HepG2 (cell line): ENCODE results near the gene UBASH3A. TPM values are rescaled to one million over a fixed set of nuclear protein-coding genes. Genes with fewer than 3 reads are reported as not detected.

Experiments used
- ATAC-seq: fragments of 200-7000 bp; cut with Tn5 transposase; 3 replicates; pipeline ENCODE4 v1.9.1; 2020; ENCODE audit warnings: mild to moderate bottlenecking, moderate library complexity
- BruUV-seq: library from RNA; stranded (reverse); fragments of 400-500 nt; replicated peaks from 2 replicates; lab custom pipeline; 2021; lab: Mats Ljungman, UMichigan
- CTCF ChIA-PET: fragments of 300-600 bp; formaldehyde crosslinking; extraction: SDS; loops from one replicate; lab custom pipeline; 2021; ENCODE audit warnings: low total read pairs, inconsistent platforms, low intra/inter-chr PET ratio; lab: Yijun Ruan, JAX
- POLR2A ChIA-PET: fragments of 350-600 bp; sonication (Branson Sonifier 250); formaldehyde crosslinking; loops from one replicate; lab custom pipeline; 2020; ENCODE audit warnings: antibody characterized with exemption, inconsistent platforms; lab: Yijun Ruan, JAX
- DNase-seq: peaks from one replicate; pipeline ENCODE4 v3.0.0-alpha.2; 2015; ENCODE audit warnings: low spot score
- FAIRE-seq: peaks from 3 replicates; lab custom pipeline; 2011; peaks lifted over from hg19 to GRCh38; lab: Jason Lieb, UNC
- H2AFZ ChIP-seq: one replicate; pipeline ENCODE4 v1.6.1; 2011; ENCODE audit warnings: low read length, inconsistent platforms
- H3K27ac ChIP-seq: fragments of 300-600 bp; 3 replicates; pipeline ENCODE4 v1.8.0; 2011; ENCODE audit warnings: mixed run types, mild to moderate bottlenecking, mixed read lengths, low read length, inconsistent platforms; ENCODE audit not compliant: insufficient read depth; ENCODE audit errors: extremely low read length
- H3K27me3 ChIP-seq, 2 experiments: fragments of 200-600 bp in 1 of 2; 2 replicates in 1 of 2; 3 replicates in 1 of 2; pipeline versions ENCODE4 v1.6.0 to v1.8.0; 2011; ENCODE audit warnings: low read length in 2 of 2, mild to moderate bottlenecking in 2 of 2, moderate library complexity in 2 of 2, inconsistent platforms in 1 of 2; ENCODE audit not compliant: insufficient read depth in 2 of 2, control insufficient read depth in 1 of 2
- H3K36me3 ChIP-seq, 2 experiments: fragments of 200-600 bp in 1 of 2; replicated peaks in 1 of 2; 2 replicates in 1 of 2; 3 replicates in 1 of 2; pipeline versions ENCODE4 v1.5.1 to v1.8.0; 2011; ENCODE audit warnings: low read length in 2 of 2, inconsistent platforms in 1 of 2; ENCODE audit not compliant: insufficient read depth in 2 of 2, control insufficient read depth in 1 of 2
- H3K4me1 ChIP-seq: 2 replicates; pipeline ENCODE4 v1.5.1; 2012; ENCODE audit warnings: low read length, inconsistent platforms; ENCODE audit not compliant: insufficient read depth
- H3K4me2 ChIP-seq: 2 replicates; pipeline ENCODE4 v1.6.0; 2011; ENCODE audit warnings: low read depth, low read length, inconsistent platforms
- H3K4me3 ChIP-seq, 3 experiments: fragments of 200-600 bp in 1 of 3; sonication (generic), shearing (Covaris generic) in 1 of 3; replicated peaks in 1 of 3; 2 replicates each; pipeline ENCODE4 v1.5.1; 2011 to 2016; ENCODE audit warnings: low read length in 3 of 3, inconsistent platforms in 2 of 3, low read depth in 2 of 3, mild to moderate bottlenecking in 2 of 3, control low read depth in 1 of 3, mixed read lengths in 1 of 3; ENCODE audit not compliant: insufficient read depth in 1 of 3
- H3K79me2 ChIP-seq: one replicate; pipeline ENCODE4 v1.6.1; 2011; ENCODE audit warnings: low read length, inconsistent platforms; ENCODE audit not compliant: insufficient read depth
- H3K9ac ChIP-seq: 2 replicates; pipeline ENCODE4 v1.6.0; 2011; ENCODE audit warnings: mild to moderate bottlenecking, low read depth, low read length, inconsistent platforms; ENCODE audit not compliant: insufficient read depth
- H3K9me3 ChIP-seq: 2 replicates; pipeline ENCODE4 v1.5.1; 2012; ENCODE audit warnings: mild to moderate bottlenecking, low read length
- H4K20me1 ChIP-seq: 2 replicates; pipeline ENCODE4 v1.6.0; 2011; ENCODE audit warnings: inconsistent platforms, mild to moderate bottlenecking, low read length, moderate library complexity; ENCODE audit not compliant: insufficient read depth
- CHCHD3 ChIP-seq: sonication (generic); formaldehyde crosslinking; IDR thresholded peaks from 2 replicates; pipeline ENCODE4 v1.8.0; 2022; ENCODE audit warnings: mild to moderate bottlenecking, missing genetic modification reagents, moderate library complexity
- FOXA1 ChIP-seq, 2 experiments: fragments of 450-650 bp in 1 of 2; sonication (generic) in 1 of 2; formaldehyde crosslinking in 1 of 2; IDR thresholded peaks; 2 replicates each; pipeline versions ENCODE4 v1.4.0 to v1.6.1; 2016 to 2020; ENCODE audit warnings: missing genetic modification reagents in 1 of 2
- REXO4 ChIP-seq: sonication (generic); formaldehyde crosslinking; IDR thresholded peaks from 2 replicates; pipeline ENCODE4 v1.8.0; 2022; ENCODE audit warnings: missing genetic modification reagents, mild to moderate bottlenecking, borderline replicate concordance
- SYNCRIP ChIP-seq: fragments of 200-400 bp; formaldehyde crosslinking; IDR thresholded peaks from 2 replicates; pipeline ENCODE4 v1.6.1; 2018; ENCODE audit warnings: mild to moderate bottlenecking, low read depth, low read length; ENCODE audit not compliant: insufficient read depth
- YY1 ChIP-seq: IDR thresholded peaks from 2 replicates; pipeline ENCODE4 v1.6.1; 2011; ENCODE audit warnings: low read length, low read depth, moderate library complexity, mild to moderate bottlenecking; ENCODE audit not compliant: insufficient read depth, insufficient replicate concordance
- WGBS: methylation state at CpG from one replicate; pipeline ENCODE4 v1.1.6; 2017; ENCODE audit warnings: low lambda C conversion rate; 5-methylcytosine and 5-hydroxymethylcytosine counted together
- in situ Hi-C: cut with HindIII; loops from 2 replicates; pipeline ENCODE4 v1.10.0; 2017; ENCODE audit warnings: low pct_unique_long_range_greater_than_20kb; ENCODE audit not compliant: extremely low pct_ligation_motif_present
- intact Hi-C: fragments of 100-400 bp; cut with micrococcal nuclease; formaldehyde crosslinking; loops from one replicate; pipeline ENCODE4 v1.10.0; 2022; ENCODE audit not compliant: unreplicated experiment
- polyA plus RNA-seq, 8 experiments: library from polyadenylated mRNA; depleted of rRNA in 3 of 8; stranded (reverse) in 7 of 8; unstranded in 1 of 8; fragments of >200 nt; fragmentation: Illumina TruSeq in 4 of 8; extraction: Trizol in 4 of 8; gene quantifications; 2 replicates each; pipeline versions ENCODE4 v1.2.1 to v1.2.3, GENCODE V29; 2011 to 2016; ENCODE audit warnings: low read depth in 4 of 8, missing spikeins in 1 of 8, mixed read lengths in 1 of 8; ENCODE audit not compliant: insufficient read depth in 1 of 8
- total RNA-seq, 5 experiments: library from RNA; depleted of rRNA; stranded (reverse); fragments of >200 nt; fragmentation: Illumina TruSeq; extraction: Trizol; gene quantifications; 2 replicates each; pipeline ENCODE4 v1.2.3, GENCODE V29; 2016; ENCODE audit warnings: low read depth in 1 of 5

Gene UBASH3A
- total and polyA plus RNA-seq, 2 of the 13 experiments (the other 11 are each of a cell fraction or from before 2014, with no cell fraction given), result not detected

- H3K4me1 ChIP-seq, result peaks cover 62% of the 10 kb centered on the region
- TF ChIP-seq YY1 (no peak), SYNCRIP (no peak), FOXA1 (IDR thresholded peaks at IDR 0.05) (no peak), FOXA1 (CRISPR knock-in tag; IDR thresholded peaks at IDR 0.05) (0 out of 2 replicates have a peak, but pooled peaks have one; percentile 7)
- H3K27me3 ChIP-seq, result no peaks in the 10 kb centered on the region
- H3K79me2 ChIP-seq, result no peaks in the 10 kb centered on the region
- ChIA-PET POLR2A (interaction anchor here (0.9 kb wide), 1 partner anchor 27 kb away, joined by 3 read pairs; no protein-coding TSS in a partner anchor), CTCF (no interaction called here)
- H3K36me3 ChIP-seq, result no peaks in the 10 kb centered on the region
- H3K27ac ChIP-seq, result no peak overlapping the region
- BruUV-seq, result no TSS peak
- intact Hi-C loops (no loop called here), in situ Hi-C loops (loop anchor here (5.0 kb wide), 1 partner anchor 63 kb away; no protein-coding TSS in a partner anchor)
- 88% methylated on average over 8 of the region's 8 CpGs for WGBS
- ATAC-seq (no peak), DNase-seq (no peak), FAIRE-seq (no peak)
- H3K4me2 ChIP-seq, result peak overlapping the region; percentile 11; the same call in 1 of the 2 replicates
- no peak overlapping the region for H3K9ac ChIP-seq
- H3K9me3 ChIP-seq, result no peaks in the 10 kb centered on the region
- H4K20me1 ChIP-seq, result no peaks in the 10 kb centered on the region
- H2AFZ ChIP-seq, result no peak overlapping the region
- no peak overlapping the region for H3K4me3 ChIP-seq
These were observed 19.4 kb upstream of the UBASH3A start for GRCh38 chr21:42384156-42384945.

DNA sequence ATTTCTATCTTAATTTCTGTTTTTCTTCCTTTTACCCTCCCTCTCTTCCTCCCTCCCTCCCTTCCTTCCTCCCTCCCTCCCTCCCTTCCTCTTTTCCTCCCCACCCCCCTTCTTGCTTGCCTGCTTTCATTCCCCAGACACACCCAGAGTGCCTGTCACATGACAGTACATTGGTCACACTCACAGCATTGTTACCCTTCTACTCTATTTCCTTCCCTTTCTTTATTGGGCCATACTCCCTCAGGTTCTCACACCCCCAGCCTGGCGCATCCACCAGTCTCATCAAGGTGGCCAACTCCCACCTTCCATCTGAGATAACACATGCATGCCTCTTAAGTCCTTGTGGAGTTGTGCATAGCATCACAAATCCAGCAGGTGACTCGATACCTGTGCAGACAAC lies 18.7 kb upstream of the UBASH3A start:
- DNase-seq (no peak), ATAC-seq (no peak), FAIRE-seq (no peak)
- Histone ChIP-seq H3K9ac (peak overlapping the region; percentile 62), H3K4me3 (peak overlapping the region in 1 of 3 experiments; percentile 49; a peak in 1 of 6 replicates), H4K20me1 (no peaks in the 10 kb centered on the region), H3K79me2 (no peaks in the 10 kb centered on the region), H3K4me1 (peaks cover 68% of the 10 kb centered on the region), H3K4me2 (peak overlapping the region; percentile 88), H2AFZ (no peak overlapping the region), H3K36me3 (no peaks in the 10 kb centered on the region), H3K27ac (peak overlapping the region; percentile 83), H3K9me3 (no peaks in the 10 kb centered on the region), H3K27me3 (no peaks in the 10 kb centered on the region)
- intact Hi-C loops (no loop called here), in situ Hi-C loops (loop anchor here (5.0 kb wide), 1 partner anchor 62 kb away; no protein-coding TSS in a partner anchor)
- BruUV-seq, result no TSS peak
- 89% methylated on average over 2 of the region's 2 CpGs for WGBS
- ChIA-PET CTCF (no interaction called here), POLR2A (interaction anchor here (0.7 to 2.6 kb wide), 4 partner anchors 13 to 775 kb away, joined by 3 to 10 read pairs (median 4); partner anchors contain the start of gene TFF1)
- TF ChIP-seq REXO4 (CRISPR knock-in tag), result no peak
- 0 out of 2 replicates have a peak, but pooled peaks have one; percentile 30 for TF ChIP-seq CHCHD3 (CRISPR knock-in tag)
